Stomach smooth muscle (tissue), 2 donors: ENCODE data around the gene RFC4.
A peak's percentile ranks its signal among the peaks of the same experiment; 100 is the strongest.

Source experiments
- H3K27ac ChIP-seq: one replicate; pipeline ENCODE4 v1.7.0; 2013; ENCODE audit warnings: mild to moderate bottlenecking, low read length, inconsistent platforms
- H3K27me3 ChIP-seq, 2 donors: one replicate each; pipeline ENCODE4 v1.7.0; 2013; ENCODE audit warnings: low read length in 2 of 2; ENCODE audit not compliant: insufficient read depth in 2 of 2, control insufficient read depth in 1 of 2
- H3K36me3 ChIP-seq, 2 donors: one replicate each; pipeline ENCODE4 v1.7.0; 2013; ENCODE audit warnings: low read length in 2 of 2; ENCODE audit not compliant: control insufficient read depth in 2 of 2, insufficient read depth in 2 of 2
- H3K4me1 ChIP-seq: one replicate; pipeline ENCODE4 v1.7.0; 2013; ENCODE audit warnings: low read length; ENCODE audit not compliant: control insufficient read depth, insufficient read depth
- H3K4me3 ChIP-seq, 2 donors: one replicate each; pipeline ENCODE4 v1.7.0; 2013; ENCODE audit warnings: low read length in 2 of 2
- H3K9ac ChIP-seq, 2 donors: one replicate each; pipeline ENCODE4 v1.7.0; 2013; ENCODE audit warnings: low read length in 2 of 2, mild to moderate bottlenecking in 1 of 2
- H3K9me3 ChIP-seq, 2 donors: one replicate each; pipeline ENCODE4 v1.7.0; 2013; ENCODE audit warnings: low read length in 2 of 2; ENCODE audit not compliant: control insufficient read depth in 2 of 2
- donor health status: healthy.
- donor health status: Pancreatic carcinoma.

The RFC4 gene

GRCh38 chr3:186772281-186772694, 34.0 kb downstream of the RFC4 start:
- no peak overlapping the region for H3K27ac ChIP-seq

GRCh38 chr3:186760897-186761447, 45.3 kb downstream of the RFC4 start:
- Histone ChIP-seq H3K9ac (no peak overlapping the region), H3K36me3 (no peaks in the 10 kb centered on the region), H3K4me1 (no peaks in the 10 kb centered on the region), H3K9me3 (no peaks in the 10 kb centered on the region), H3K27me3 (no peaks in the 10 kb centered on the region), H3K4me3 (no peak overlapping the region), H3K27ac (no peak overlapping the region)

More at GRCh38 chr3:186772281-186772694, 34.0 kb downstream of the RFC4 start:
- H3K4me3 ChIP-seq: peak overlapping the region; percentile 60 to 69
- H3K4me1 ChIP-seq: peaks cover 7% of the 10 kb centered on the region
- no peaks in the 10 kb centered on the region for H3K36me3 ChIP-seq
- H3K9me3 ChIP-seq: no peaks in the 10 kb centered on the region
- peak overlapping the region in 1 of 2 donors; percentile 48 for H3K9ac ChIP-seq
- H3K27me3 ChIP-seq: peaks cover 4 to 9% of the 10 kb centered on the region in 2 donors

- H3K9me3 ChIP-seq: no peaks in the 10 kb centered on the region
- no peak overlapping the region for H3K9ac ChIP-seq
- H3K4me1 ChIP-seq: no peaks in the 10 kb centered on the region
- no peak overlapping the region for H3K4me3 ChIP-seq
- H3K27me3 ChIP-seq: no peaks in the 10 kb centered on the region
- H3K36me3 ChIP-seq: no peaks in the 10 kb centered on the region
- H3K27ac ChIP-seq: no peak overlapping the region
Observed at GRCh38 chr3:186760141-186760833, 46.0 kb downstream of the RFC4 start.

- Histone ChIP-seq H3K9me3 (no peaks in the 10 kb centered on the region), H3K4me3 (no peak overlapping the region), H3K27me3 (no peaks in the 10 kb centered on the region), H3K27ac (no peak overlapping the region), H3K36me3 (no peaks in the 10 kb centered on the region), H3K9ac (no peak overlapping the region), H3K4me1 (no peaks in the 10 kb centered on the region)
Observed at GRCh38 chr3:186759231-186759930, 46.9 kb downstream of the RFC4 start.

- H3K4me1 ChIP-seq: no peaks in the 10 kb centered on the region
- no peak overlapping the region for H3K4me3 ChIP-seq
- H3K27me3 ChIP-seq: no peaks in the 10 kb centered on the region
- no peak overlapping the region for H3K9ac ChIP-seq
- no peak overlapping the region for H3K27ac ChIP-seq
- H3K36me3 ChIP-seq: no peaks in the 10 kb centered on the region
- no peaks in the 10 kb centered on the region for H3K9me3 ChIP-seq
Observed at GRCh38 chr3:186757686-186758220, 48.5 kb downstream of the RFC4 start.

GRCh38 chr3:186757214-186757613, 49.1 kb downstream of the RFC4 start:
- H3K9me3 ChIP-seq: no peaks in the 10 kb centered on the region
- H3K4me1 ChIP-seq: no peaks in the 10 kb centered on the region
- H3K27me3 ChIP-seq: no peaks in the 10 kb centered on the region
- H3K27ac ChIP-seq: no peak overlapping the region
- no peak overlapping the region for H3K9ac ChIP-seq
- H3K4me3 ChIP-seq: no peak overlapping the region
- H3K36me3 ChIP-seq: no peaks in the 10 kb centered on the region

GRCh38 chr3:186754871-186755270, 51.4 kb downstream of the RFC4 start:
- no peak overlapping the region for H3K9ac ChIP-seq
- H3K4me3 ChIP-seq: no peak overlapping the region
- no peak overlapping the region for H3K27ac ChIP-seq
- H3K4me1 ChIP-seq: no peaks in the 10 kb centered on the region
- H3K27me3 ChIP-seq: no peaks in the 10 kb centered on the region
- H3K36me3 ChIP-seq: no peaks in the 10 kb centered on the region
- no peaks in the 10 kb centered on the region for H3K9me3 ChIP-seq

- Histone ChIP-seq H3K9ac (no peak overlapping the region), H3K9me3 (no peaks in the 10 kb centered on the region), H3K27ac (no peak overlapping the region), H3K27me3 (no peaks in the 10 kb centered on the region), H3K4me1 (no peaks in the 10 kb centered on the region), H3K4me3 (no peak overlapping the region), H3K36me3 (no peaks in the 10 kb centered on the region)
Observed at GRCh38 chr3:186754006-186754405, 52.3 kb downstream of the RFC4 start.

- Histone ChIP-seq H3K9ac (no peak overlapping the region), H3K4me3 (no peak overlapping the region), H3K27ac (no peak overlapping the region), H3K36me3 (no peaks in the 10 kb centered on the region), H3K27me3 (no peaks in the 10 kb centered on the region), H3K9me3 (no peaks in the 10 kb centered on the region), H3K4me1 (no peaks in the 10 kb centered on the region)
Observed at GRCh38 chr3:186751480-186751879, 54.8 kb downstream of the RFC4 start.

GRCh38 chr3:186750316-186750715, 56.0 kb downstream of the RFC4 start:
- H3K9ac ChIP-seq: no peak overlapping the region
- H3K27ac ChIP-seq: no peak overlapping the region
- no peaks in the 10 kb centered on the region for H3K36me3 ChIP-seq
- H3K4me1 ChIP-seq: no peaks in the 10 kb centered on the region
- no peaks in the 10 kb centered on the region for H3K9me3 ChIP-seq
- no peak overlapping the region for H3K4me3 ChIP-seq
- H3K27me3 ChIP-seq: no peaks in the 10 kb centered on the region
